GM03348 (cell line): ENCODE measurements around the gene GP1BB.

Experiments
- DNase-seq: peaks from one replicate; pipeline ENCODE4 v3.0.0; 2012; ENCODE audit warnings: low spot score

GP1BB gene

DNA sequence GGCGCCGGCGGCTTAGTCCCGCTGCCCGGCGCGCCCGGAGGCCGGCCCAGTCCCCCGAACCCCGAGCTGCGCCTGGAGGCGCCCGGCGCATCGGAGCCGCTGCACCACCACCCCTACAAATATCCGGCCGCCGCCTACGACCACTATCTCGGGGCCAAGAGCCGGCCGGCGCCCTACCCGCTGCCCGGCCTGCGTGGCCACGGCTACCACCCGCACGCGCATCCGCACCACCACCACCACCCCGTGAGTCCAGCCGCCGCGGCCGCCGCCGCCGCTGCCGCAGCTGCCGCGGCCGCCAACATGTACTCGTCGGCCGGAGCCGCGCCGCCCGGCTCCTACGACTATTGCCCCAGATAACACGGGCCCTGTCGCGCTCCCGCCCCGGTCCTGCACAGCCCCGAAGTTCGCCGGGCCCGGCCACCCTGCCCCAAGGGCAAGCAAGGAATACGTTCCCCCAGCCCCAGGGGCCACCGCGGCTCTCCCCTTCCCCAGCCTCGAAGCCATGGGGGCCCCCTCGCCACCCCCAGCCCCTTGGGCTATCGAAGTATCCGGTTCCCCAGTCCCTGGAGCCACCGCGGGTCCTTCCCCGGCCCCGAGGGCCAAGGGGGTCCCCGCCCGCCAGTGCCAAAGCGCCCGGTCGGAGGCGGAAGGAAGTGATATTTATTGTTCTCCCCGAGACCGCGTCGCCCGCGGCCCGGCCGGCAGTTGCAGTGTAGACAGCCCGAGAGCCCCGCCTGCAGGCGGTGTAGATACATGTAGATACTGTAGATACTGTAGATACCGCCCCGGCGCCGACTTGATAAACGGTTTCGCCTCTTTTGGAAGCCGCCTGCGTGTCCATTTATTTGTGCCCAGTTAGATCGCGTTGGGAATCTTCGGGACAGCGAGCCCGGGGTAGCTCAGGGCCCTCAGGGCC is 43.4 kb downstream of the GP1BB start:
- no peak for DNase-seq

DNA sequence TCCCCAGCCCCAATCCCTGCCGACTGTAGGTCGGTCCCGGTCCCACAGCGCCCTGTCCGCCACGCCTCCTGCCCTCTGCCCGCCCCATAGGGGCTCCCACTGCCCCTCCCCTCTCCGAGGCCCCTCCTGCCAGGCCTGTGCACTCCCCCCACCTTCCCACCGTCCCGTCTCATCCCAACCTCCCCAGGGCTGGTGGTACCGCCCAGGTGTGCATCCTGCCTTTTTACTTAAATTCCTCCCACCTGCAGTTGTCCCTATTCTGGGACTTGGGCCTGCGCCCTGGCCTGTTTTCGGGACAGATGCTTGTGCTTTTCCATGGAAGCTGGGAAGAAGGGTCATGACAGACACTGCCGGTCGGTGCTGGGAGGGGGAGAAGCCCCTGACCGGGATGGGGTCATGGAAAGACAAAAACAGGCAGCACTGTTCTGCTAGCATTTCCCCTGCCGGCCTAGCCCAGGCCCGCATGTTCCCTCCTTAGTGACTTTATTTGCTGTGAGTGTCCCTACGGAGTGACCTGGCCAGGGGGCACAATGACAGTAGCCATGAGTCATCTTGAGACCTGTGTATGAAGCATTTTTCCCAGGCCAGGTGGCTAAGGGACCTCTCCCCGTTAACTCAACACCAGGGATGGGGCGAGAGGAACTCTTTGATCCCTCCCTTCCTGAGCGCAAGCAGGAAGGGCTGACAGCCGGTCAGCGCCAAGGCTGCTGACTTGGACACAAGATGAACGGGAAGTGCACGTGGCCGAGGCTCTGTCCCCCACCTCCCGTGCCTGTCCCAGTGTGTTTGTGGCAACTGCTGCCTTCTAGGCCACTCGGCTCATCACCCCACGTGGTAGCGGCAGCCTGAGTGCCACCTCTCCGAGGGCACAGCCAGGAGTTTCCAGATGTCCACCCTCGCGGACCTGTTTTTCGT is 44.3 kb downstream of the GP1BB start:
- no peak for DNase-seq

DNA sequence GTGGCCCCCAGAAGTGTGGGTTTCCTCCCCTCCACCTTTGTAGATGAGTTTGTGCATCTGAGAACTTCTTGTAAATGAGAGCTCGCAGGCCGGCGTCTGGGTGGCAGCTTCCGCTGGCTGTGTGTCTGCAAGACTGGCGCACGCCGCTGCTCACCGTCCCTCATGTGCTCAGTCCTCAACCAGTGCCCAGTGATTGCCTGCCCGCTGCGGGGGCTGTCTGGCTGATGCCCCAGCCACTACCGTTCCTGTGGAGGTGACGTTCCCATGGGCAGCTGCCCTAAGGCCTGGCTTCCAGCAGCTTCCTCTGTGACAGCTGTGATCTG is 46.0 kb downstream of the GP1BB start:
- no peak for DNase-seq

DNA sequence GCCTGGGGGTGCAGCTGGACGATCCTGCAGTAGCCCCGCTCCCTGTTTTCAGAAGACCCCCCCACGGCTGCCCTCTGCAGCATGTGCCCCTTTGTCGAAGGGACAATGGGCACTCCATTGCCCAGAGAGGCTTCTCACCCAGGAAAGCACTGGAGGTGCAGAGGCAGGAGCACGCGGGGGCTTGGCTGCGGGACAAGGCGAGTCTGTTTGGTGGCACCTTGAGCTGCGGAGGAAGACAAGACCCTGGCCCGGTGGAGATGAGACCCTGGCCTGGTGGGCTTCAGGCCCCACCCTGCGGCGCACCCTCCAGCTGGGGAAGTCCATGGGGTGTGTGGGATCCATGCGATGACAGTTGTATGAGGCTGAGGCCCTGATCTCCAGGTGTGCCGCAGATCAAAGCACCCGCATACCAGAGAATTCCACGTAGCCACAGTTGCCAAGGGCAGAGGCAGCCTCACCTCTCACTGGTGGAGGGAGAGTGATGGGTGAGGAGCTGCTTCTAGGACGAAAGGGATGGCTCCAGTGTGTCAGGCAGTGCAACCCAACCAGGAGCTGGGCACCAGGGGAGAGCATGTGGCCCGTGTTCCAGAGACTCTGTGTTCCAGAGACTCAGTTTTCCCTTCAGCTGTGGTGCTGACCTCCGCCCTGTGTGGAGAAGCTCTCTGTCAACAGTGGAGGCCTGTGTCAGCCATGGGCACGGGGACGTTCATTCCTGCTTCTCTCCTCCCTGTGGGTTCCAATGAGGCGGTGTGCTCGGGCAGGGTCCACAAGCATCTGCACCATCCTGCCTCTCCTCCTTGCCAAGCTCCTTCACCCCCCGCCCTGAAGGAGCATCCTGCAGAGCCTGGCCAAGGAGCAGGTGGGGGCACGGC is 47.2 kb downstream of the GP1BB start:
- no peak for DNase-seq

DNA sequence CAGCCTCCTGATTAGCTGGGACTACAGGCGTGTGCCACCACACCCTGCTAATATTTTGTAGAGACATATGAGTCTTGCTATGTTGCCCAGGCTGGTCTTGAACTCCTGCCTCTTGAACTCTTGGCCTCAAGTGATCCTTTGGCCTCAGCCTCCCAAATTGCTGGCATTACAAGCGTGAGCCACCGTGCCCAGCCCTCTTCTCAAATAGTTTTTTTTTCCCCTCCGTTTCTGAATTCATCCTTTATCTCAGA is 49.0 kb downstream of the GP1BB start:
- DNase-seq, result no peak

DNA sequence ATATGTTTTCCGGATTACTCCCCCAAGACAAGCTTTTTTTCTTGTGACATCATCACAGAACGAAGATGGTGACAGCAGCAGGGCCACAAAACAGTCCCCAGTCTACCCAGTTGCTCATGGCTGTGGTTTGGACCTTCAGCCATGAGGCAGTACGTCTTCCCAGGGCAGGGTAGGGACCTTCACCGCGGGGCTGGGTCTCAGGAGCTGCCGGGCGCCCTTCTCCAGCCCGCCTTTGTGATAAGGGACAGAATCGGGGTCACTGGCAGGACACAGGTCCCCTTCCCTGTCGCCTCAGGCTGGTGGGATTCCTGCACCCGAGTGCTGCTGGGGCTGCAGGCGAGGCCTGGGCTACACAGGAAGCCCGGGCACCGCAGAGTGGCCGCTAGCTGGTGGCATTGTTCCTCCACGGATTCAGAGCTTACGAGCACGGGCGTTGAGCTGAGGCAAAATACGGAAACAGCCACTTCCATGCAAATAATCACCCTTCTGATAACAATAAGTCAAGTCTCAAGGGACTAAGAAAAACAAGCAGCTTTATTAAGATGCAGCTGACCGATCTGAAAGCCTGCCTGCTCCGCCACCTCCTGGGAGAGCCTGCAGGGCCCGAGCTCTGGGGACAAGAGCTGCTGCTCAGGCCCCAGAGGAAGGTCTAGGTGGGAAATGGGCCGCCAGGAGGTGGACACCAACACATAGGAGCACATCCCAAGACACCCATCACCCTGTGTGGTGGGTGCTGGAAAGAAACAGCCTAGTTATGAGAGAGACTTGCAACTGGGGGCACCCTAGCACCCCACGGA is 49.5 kb downstream of the GP1BB start:
- DNase-seq, result no peak

DNA sequence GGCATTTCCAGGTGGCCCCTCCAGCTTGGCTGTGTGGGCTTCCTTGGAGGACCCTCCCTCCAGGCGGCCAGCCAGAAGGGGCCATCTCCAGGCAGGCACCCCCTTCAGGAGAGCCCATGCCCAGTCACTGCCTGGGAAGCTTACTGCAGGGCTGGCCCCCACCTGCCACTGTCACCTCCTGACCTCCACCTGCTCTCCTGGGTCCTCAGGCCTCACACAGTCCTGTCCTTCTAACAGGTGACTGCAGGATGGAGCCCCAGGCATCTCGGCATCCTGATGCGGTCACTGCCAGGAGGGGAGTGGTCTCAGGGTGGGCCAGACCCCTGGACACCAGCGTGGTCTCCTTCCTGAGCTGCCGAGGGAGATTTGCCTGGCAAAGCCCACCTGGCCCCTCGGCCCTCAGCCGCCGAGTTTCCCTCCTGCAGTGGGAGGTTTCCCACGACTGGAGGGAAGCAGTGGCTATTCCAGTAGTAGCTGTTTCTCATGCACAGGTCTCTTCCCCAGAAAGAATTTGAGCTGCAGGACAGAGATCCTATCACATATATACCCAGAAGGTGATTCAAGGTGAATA is 50.2 kb downstream of the GP1BB start:
- DNase-seq, result no peak
